OCI-LY7 (cell line): ENCODE measurements around the gene FTH1. TPM values are rescaled to one million over a fixed set of nuclear protein-coding genes. Genes with fewer than 3 reads are reported as not detected.

ENCODE experiments used
- BruUV-seq: library from RNA; stranded (reverse); fragments of 400-500 nt; replicated peaks from 2 replicates; lab custom pipeline; 2021; lab: Mats Ljungman, UMichigan
- CTCF ChIA-PET: fragments of 300-600 bp; sonication (Branson Sonifier 250); formaldehyde crosslinking; loops from one replicate; lab custom pipeline; 2022; ENCODE audit warnings: antibody characterized with exemption; ENCODE audit not compliant: unreplicated experiment; lab: Charles Lee
- POLR2A ChIA-PET: fragments of 300-600 bp; sonication (Branson Sonifier 250); formaldehyde crosslinking; loops from one replicate; lab custom pipeline; 2022; ENCODE audit warnings: antibody characterized with exemption; lab: Charles Lee
- DNase-seq: peaks from one replicate; pipeline ENCODE4 v3.0.0-alpha.2; 2015; ENCODE audit warnings: low spot score
- H2AFZ ChIP-seq: fragments of 200-600 bp; sonication (generic), shearing (Covaris generic); 2 replicates; pipeline ENCODE4 v1.6.1; 2014; ENCODE audit warnings: mild to moderate bottlenecking, antibody characterized with exemption, low read length, moderate library complexity
- H3K27ac ChIP-seq: fragments of 200-600 bp; sonication (generic); 2 replicates; pipeline ENCODE4 v1.5.1; 2014; ENCODE audit warnings: mixed run types, low read depth, mild to moderate bottlenecking, moderate library complexity, low read length, inconsistent platforms; ENCODE audit not compliant: poor library complexity, severe bottlenecking
- H3K36me3 ChIP-seq: fragments of 200-600 bp; sonication (generic); 2 replicates; pipeline ENCODE4 v1.6.1; 2014; ENCODE audit warnings: mild to moderate bottlenecking, antibody characterized with exemption, low read length, moderate library complexity, mixed read lengths; ENCODE audit not compliant: insufficient read depth
- H3K4me1 ChIP-seq: fragments of 200-600 bp; sonication (generic); 2 replicates; pipeline ENCODE4 v1.5.1; 2014; ENCODE audit warnings: mild to moderate bottlenecking, low read length; ENCODE audit not compliant: insufficient read depth, poor library complexity, severe bottlenecking
- H3K4me2 ChIP-seq: fragments of 200-600 bp; sonication (generic); 2 replicates; pipeline ENCODE4 v1.6.1; 2014; ENCODE audit warnings: mild to moderate bottlenecking, low read length
- H3K4me3 ChIP-seq: fragments of 200-600 bp; sonication (generic); 2 replicates; pipeline ENCODE4 v1.5.1; 2014; ENCODE audit warnings: mild to moderate bottlenecking, low read depth, low read length; ENCODE audit not compliant: poor library complexity, severe bottlenecking
- H3K79me2 ChIP-seq: fragments of 200-600 bp; sonication (generic); 2 replicates; pipeline ENCODE4 v1.6.1; 2016; ENCODE audit warnings: low read depth, mild to moderate bottlenecking, low read length, moderate library complexity, mixed read lengths; ENCODE audit not compliant: insufficient read depth
- H3K9me2 ChIP-seq: fragments of 200-600 bp; sonication (generic); 2 replicates; pipeline ENCODE4 v1.6.1; 2016; ENCODE audit warnings: mild to moderate bottlenecking, low read length, mixed read lengths; ENCODE audit not compliant: insufficient read depth
- H3K9me3 ChIP-seq: fragments of 200-600 bp; sonication (generic); 2 replicates; pipeline ENCODE4 v1.6.1; 2014; ENCODE audit warnings: mild to moderate bottlenecking, mixed run types, low read length, mixed read lengths
- H4K20me1 ChIP-seq: fragments of 200-600 bp; sonication (generic); 2 replicates; pipeline ENCODE4 v1.6.1; 2014; ENCODE audit warnings: mild to moderate bottlenecking, antibody characterized with exemption, low read length, moderate library complexity, mixed read lengths; ENCODE audit not compliant: insufficient read depth
- EZH2phosphoT487 ChIP-seq: fragments of 200-600 bp; sonication (generic); IDR thresholded peaks from 2 replicates; pipeline ENCODE4 v1.6.1; 2018; ENCODE audit warnings: low read depth, borderline replicate concordance, mild to moderate bottlenecking, mixed run types, antibody characterized with exemption, low read length, moderate library complexity, mixed read lengths
- intact Hi-C: fragments of 100-400 bp; cut with micrococcal nuclease; formaldehyde crosslinking; loops from one replicate; pipeline ENCODE4 v1.10.0; 2022; ENCODE audit not compliant: unreplicated experiment
- total RNA-seq, 2 experiments: library from RNA; depleted of rRNA in 1 of 2; stranded (reverse); fragments of >200 nt in 1 of 2; shearing (Covaris generic) in 1 of 2; gene quantifications; 2 replicates each; pipeline ENCODE4 v1.2.3, GENCODE V29; 2014 to 2022
- TF ChIP-seq, protein P1 (sequence below): fragments of 200-600 bp; sonication (generic); conservative IDR thresholded peaks from 2 replicates; pipeline ENCODE4 v1.5.1; 2014; ENCODE audit warnings: mild to moderate bottlenecking, antibody characterized with exemption, low read length, moderate library complexity, mixed read lengths

FTH1 gene
- total RNA-seq, 2 experiments from 2014 or later, result 153 to 185 TPM

DNA sequence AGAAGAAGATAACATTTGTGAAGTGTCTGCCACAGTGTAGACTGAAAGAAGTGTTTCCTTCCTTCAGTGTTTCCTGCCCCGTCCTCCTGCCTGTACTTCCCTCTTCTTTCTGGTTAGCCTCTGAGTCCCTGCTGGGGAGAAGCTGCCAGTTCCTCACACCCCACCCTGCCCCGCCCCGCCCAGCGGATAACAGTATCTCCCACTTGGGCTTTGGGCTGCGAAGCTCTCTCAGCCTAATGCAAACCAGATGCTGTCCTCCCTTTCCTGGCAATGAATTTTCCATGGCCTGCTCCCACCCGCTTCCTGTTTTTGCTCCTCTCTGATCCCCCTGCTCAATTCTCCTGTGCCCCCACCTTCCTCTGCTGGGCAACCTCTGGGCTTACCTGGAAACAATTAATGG lies 44.9 kb downstream of the FTH1 start:
- H2AFZ ChIP-seq, result no peak overlapping the region
- H3K4me3 ChIP-seq, result no peak overlapping the region
- no peaks in the 10 kb centered on the region for H4K20me1 ChIP-seq
- TF ChIP-seq, protein P1, sequence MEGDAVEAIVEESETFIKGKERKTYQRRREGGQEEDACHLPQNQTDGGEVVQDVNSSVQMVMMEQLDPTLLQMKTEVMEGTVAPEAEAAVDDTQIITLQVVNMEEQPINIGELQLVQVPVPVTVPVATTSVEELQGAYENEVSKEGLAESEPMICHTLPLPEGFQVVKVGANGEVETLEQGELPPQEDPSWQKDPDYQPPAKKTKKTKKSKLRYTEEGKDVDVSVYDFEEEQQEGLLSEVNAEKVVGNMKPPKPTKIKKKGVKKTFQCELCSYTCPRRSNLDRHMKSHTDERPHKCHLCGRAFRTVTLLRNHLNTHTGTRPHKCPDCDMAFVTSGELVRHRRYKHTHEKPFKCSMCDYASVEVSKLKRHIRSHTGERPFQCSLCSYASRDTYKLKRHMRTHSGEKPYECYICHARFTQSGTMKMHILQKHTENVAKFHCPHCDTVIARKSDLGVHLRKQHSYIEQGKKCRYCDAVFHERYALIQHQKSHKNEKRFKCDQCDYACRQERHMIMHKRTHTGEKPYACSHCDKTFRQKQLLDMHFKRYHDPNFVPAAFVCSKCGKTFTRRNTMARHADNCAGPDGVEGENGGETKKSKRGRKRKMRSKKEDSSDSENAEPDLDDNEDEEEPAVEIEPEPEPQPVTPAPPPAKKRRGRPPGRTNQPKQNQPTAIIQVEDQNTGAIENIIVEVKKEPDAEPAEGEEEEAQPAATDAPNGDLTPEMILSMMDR, result no peak
- no peak for TF ChIP-seq EZH2phosphoT487
- ChIA-PET CTCF (no interaction called here), POLR2A (no interaction called here)
- peaks cover 12% of the 10 kb centered on the region for H3K4me1 ChIP-seq
- H3K79me2 ChIP-seq, result no peaks in the 10 kb centered on the region
- no peaks in the 10 kb centered on the region for H3K9me2 ChIP-seq
- DNase-seq, result no peak
- intact Hi-C loops, result no loop called here
- H3K4me2 ChIP-seq, result no peak overlapping the region
- H3K9me3 ChIP-seq, result no peaks in the 10 kb centered on the region
- no peaks in the 10 kb centered on the region for H3K36me3 ChIP-seq
- BruUV-seq, result no TSS peak
- no peak overlapping the region for H3K27ac ChIP-seq

DNA sequence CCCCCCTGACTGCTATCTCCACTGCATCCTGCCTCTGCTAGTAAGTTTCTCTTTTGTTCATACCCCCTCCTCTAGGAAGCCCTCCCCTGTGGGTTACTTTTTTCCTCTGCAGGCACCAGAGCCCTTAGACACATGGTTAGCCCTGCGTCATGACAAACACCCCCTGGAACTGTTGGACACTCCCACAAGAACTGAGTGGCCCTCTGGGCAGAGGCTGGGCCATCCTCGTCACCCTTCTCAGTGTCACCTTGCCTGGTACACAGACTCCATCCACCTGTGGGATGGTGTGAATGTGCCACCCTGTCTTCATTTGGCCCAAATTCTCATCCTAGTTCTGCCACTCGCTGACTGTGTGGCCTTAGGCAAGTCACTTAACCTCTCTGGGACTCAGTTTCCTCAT lies 46.0 kb downstream of the FTH1 start:
- no peak overlapping the region for H3K4me2 ChIP-seq
- no peaks in the 10 kb centered on the region for H3K79me2 ChIP-seq
- H3K9me3 ChIP-seq, result no peaks in the 10 kb centered on the region
- no peaks in the 10 kb centered on the region for H3K36me3 ChIP-seq
- no peak for TF ChIP-seq EZH2phosphoT487
- TF ChIP-seq, protein P1, result no peak
- BruUV-seq, result no TSS peak
- ChIA-PET POLR2A (no interaction called here), CTCF (no interaction called here)
- intact Hi-C loops, result no loop called here
- H3K4me3 ChIP-seq, result no peak overlapping the region
- H3K9me2 ChIP-seq, result no peaks in the 10 kb centered on the region
- H2AFZ ChIP-seq, result no peak overlapping the region
- no peaks in the 10 kb centered on the region for H4K20me1 ChIP-seq
- no peak overlapping the region for H3K27ac ChIP-seq
- H3K4me1 ChIP-seq, result peaks cover 12% of the 10 kb centered on the region
- DNase-seq, result no peak

DNA sequence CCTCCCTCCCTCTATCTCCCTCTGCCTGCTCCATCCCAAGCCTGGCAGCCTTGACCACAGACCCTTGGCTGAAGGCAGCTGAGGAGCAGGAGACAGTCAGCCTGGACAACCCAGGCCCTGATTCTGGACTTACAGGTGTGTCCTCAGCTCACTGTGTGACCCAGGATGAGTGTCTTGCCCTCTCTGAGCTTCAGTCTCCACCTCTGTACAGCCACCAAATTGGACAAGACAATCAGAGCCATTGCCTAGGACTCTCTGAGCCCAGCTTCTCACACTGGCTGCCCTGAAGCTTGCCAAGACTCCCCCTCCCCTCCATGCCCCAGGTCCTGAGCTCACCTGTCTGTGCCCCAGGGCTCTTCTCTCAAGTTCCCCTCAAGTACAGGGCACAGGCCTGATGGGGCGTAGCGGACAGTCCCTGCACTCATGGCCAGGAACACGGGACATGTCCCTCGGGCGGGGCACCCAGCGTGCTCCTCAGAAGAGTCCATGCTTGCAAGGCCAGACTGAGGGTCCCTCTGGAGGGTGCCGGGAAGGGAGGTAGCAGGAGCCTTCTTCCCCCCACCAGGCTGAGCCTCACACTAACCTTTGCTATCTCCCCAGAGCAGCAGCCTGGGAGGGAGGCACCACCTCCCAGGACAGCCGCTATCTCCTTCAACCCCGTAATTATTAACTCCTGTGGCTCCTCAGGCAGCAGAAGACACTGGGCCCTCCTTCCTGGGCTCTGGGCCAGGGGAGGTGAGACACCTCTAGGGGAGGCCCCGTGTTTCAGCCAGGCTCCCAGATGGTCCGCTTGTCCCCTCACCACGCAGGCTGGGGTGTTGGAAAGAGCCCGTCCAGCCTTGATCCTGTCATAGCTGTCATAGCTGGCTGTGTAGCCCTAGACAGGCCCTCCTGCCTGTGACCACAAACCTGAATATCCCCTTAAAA lies 47.5 kb downstream of the FTH1 start:
- no peak for DNase-seq
- BruUV-seq, result no TSS peak
- Histone ChIP-seq H3K9me2 (no peaks in the 10 kb centered on the region), H3K4me1 (peaks cover 12% of the 10 kb centered on the region), H3K4me3 (no peak overlapping the region), H2AFZ (no peak overlapping the region), H4K20me1 (no peaks in the 10 kb centered on the region), H3K9me3 (no peaks in the 10 kb centered on the region), H3K4me2 (0 out of 2 replicates have a peak overlapping the region, but pooled peaks have one; percentile 10), H3K79me2 (no peaks in the 10 kb centered on the region), H3K36me3 (no peaks in the 10 kb centered on the region), H3K27ac (no peak overlapping the region)
- TF ChIP-seq, protein P1, result no peak
- no peak for TF ChIP-seq EZH2phosphoT487
- intact Hi-C loops, result no loop called here
- POLR2A ChIA-PET, result no interaction called here
- CTCF ChIA-PET, result no interaction called here
